HG03066 (cell line): ENCODE measurements around the gene BOLA2B.
"Not testable (repeated sequence)": the region's sequence is repeated elsewhere in the genome, so short reads cannot be mapped to it uniquely, and the experiment has no call there.

ENCODE experiments used
- ATAC-seq: cut with Tn5 transposase; IDR thresholded peaks from one replicate; pipeline ENCODE4 v1.9.1; 2021; ENCODE audit warnings: low read depth; ENCODE audit not compliant: unreplicated experiment

The BOLA2B gene

GRCh38 chr16:30184891-30185682 lies 8.4 kb downstream of the BOLA2B start:
- no peak for ATAC-seq

DNA sequence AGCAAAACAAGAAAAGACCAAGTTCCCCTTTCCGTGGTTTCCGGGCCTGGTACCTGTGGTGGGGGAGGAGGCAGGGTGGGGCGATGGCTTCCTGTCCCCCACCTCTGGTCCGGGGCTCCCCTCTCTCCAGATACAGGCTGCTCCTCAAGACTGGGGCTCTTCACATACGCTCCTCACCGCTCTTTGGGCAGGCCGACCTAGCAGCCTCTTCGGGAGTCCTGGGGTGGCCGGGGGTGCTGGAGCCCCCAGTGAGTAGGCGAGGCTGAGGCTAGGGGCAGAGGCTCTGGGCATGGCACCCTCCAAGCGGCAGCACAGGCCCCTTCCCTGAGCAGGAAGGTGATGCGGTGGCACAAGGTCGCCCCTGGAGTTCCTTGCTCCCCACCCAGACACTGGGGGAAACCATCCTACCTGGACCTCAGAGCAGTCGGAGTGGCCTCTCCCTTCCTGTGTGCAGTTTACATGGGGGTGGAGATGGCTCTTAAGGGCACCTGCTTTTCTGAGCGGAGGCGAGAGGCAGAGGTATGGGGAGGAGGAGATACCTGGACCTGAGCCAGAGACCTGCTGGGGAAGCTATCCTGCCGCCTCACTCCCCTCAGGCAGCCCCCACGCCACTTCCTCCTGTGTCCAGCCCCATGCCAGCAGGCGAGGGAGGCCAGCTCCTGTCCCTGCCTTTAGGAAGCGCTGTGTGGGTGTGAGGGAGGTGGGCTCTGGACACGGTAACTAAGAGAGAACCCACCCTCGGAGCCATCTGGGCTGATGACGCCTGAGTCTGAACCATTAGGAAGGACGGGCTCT lies 9.2 kb downstream of the BOLA2B start:
- peak; percentile 40 for ATAC-seq

DNA sequence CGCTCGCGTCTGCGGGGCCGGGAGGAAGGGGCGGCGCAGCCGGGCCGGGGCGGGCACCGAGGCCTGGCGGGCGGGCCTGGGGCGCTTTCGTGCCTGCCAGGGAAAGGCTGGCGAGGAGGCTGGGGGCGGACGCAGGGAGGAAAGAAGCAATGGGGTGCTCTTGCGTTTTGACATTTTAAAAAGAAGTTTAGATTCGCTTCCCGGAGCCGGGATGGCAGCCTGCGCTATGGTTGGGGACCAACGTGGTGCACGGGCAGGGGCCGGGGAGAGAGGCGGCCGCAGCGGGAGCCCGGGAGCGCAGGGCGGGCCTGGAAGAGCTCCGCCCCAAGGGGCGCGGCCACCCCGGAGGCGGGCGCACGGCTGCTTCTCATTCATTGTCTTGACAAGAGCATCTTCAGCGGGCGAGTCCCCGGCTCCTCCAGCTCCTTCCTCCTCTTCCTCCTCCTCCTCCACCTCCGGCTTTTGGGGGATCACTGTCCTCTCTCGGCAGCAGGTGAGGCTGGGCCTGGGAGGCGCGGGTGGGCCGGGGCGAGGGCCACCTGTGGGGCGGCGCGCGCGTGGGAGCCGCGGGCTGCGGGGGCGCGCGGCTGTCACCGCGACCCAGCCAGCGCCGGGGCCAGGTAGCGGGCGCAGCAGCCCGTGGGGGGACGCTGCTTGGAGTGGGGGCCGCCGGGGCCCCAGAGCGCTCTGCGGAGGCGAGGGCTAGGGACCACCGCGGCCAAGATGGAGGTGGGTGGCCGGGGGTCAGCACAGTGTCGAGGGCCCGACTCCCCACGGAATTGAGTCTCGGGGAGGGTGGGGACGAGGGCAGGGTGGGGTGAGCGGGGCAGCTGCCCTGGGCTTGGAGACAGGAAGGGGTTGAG lies 10.0 kb downstream of the BOLA2B start, which contains the start of gene CORO1A:
TSS of gene CORO1A (plus strand) at position 370 of the 863 bp plus-strand sequence. CDS start 1,608 bp downstream, outside the sequence.
- ATAC-seq = peak; percentile 42

GRCh38 chr16:30180741-30181140 lies 12.7 kb downstream of the BOLA2B start:
- ATAC-seq = no peak

GRCh38 chr16:30179931-30180330 lies 13.5 kb downstream of the BOLA2B start:
- no peak for ATAC-seq

DNA sequence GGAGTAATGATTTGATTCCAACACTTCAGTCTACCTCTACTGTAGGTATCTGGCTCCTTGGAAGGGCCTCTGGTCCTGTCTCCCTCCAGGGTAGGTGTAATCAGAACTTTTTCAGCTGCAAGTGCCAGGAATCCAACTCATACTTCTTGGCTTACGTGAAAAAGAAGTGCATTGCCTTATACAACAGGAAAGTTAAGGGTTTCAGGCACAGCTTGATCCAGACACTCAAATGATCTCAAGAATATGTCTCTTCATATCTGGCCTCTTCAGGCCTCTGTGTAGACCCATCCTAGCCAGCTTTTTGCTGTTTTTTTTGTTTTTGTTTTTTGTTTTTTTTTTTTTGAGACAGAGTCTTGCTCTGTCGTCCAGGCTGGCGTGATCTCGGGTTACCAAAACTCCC lies 14.3 kb downstream of the BOLA2B start:
- ATAC-seq = no peak

DNA sequence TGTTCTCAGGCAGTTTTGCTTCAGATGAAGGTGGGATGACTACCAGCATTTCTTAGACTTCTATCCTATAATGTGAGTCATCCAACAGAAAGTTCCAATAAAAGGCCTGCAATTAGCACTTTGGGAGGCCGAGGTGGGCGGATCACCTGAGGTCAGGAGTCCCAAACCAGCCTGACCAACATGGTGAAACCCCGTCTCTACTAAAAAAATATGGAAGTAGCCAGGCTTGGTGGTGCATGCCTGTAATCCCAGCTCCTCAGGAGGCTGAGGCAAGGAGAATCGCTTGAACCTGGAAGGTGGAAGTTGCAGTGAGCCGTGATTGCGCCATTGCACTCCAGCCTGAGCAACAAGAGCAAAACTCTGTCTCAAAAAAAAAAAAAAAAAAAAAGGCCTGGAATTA lies 16.6 kb downstream of the BOLA2B start:
- ATAC-seq = not testable (repeated sequence)

GRCh38 chr16:30173054-30173453 lies 20.4 kb downstream of the BOLA2B start:
- ATAC-seq = no peak

- ATAC-seq = not testable (repeated sequence)
Observed at GRCh38 chr16:30170145-30170544, 23.3 kb downstream of the BOLA2B start.

DNA sequence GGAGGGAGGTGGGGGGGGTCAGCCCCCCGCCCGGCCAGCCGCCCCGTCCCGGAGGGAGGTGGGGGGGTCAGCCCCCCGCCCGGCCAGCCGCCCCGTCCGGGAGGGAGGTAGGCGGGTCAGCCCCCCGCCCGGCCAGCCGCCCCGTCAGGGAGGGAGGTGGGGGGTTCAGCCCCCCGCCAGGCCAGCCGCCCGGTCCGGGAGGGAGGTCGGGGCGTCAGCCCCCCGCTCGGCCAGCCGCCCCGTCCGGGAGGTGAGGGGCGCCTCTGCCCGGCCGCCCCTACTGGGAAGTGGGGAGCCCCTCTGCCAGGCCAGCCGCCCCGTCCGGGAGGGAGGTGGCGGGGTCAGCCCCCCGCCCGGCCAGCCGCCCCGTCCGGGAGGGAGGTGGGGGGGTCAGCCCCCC lies 24.1 kb downstream of the BOLA2B start:
- ATAC-seq = not testable (repeated sequence)

GRCh38 chr16:30168746-30169145 lies 24.7 kb downstream of the BOLA2B start:
- not testable (repeated sequence) for ATAC-seq

DNA sequence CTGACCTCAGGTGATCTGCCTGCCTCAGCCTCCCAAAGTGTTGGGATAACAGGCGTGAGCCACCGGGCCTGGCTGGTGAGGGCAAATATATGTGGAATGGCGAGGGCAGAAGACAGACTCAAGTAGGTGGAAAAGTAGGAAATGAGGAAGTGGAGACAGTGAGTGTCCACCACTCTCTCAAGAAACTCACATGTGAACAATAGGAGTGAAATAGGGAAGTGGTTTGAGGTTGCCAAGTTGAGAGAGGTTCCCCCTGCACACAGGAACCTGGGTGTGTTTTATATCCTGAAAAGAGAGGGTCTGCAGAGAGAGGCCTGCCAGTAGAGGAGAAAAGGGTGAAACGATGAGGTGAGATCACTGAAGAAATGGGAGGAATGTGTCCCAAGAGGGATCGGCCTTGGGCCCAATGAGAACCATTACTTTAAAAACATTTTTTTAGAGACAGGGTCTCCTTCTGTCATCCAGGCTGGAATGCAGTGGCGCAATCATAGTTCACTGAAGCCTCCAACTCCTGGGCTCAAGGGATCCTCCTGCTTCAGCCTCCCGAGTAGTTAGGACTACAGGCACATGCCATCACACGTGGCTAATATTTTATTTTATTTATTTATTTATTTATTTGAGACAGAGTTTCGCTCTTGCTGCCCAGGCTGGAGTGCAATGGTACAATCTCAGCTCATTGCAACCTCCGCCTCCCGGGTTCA lies 27.1 kb downstream of the BOLA2B start:
- ATAC-seq = peak; percentile 54

GRCh38 chr16:30163538-30163937 lies 29.9 kb downstream of the BOLA2B start:
- no peak for ATAC-seq

GRCh38 chr16:30157214-30157613 lies 36.3 kb downstream of the BOLA2B start:
- ATAC-seq = no peak

DNA sequence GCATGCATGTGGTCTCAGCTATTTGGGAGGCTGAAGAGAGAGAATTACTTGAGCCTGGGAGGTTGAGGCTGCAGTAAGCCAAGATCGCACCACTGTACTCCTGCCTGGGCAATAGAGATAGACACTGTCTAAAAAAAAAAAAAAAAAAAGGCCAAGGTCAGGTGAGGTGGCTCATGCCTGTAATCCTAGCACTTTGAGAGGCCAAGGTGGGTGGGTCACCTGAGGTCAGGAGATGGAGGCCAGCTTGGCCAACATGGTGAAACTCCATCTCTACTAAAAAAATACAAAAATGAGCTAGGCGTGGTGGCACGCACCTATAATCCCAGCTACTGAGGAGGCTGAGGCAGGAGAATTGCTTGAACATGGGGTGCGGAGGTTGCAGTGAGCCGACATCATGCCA lies 38.3 kb downstream of the BOLA2B start:
- ATAC-seq = no peak

DNA sequence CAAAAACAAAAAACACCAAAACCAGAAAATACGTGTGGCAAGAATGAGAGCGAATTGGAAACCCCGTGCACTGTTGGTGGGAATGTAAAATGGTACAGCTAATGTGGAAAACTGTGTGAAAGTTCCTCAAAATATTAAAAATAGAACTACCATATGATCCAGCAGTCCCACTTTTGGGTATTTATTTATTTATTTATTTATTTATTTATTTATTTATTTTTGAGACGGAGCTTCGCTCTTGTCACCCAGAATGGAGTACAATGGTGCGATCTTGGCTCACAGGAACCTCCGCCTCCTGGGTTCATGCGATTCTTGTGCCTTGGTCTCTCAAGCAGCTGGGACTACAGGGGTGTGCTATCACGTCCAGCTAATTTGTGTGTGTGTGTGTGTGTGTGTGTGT lies 40.9 kb downstream of the BOLA2B start:
- ATAC-seq = no peak

GRCh38 chr16:30151091-30151490 lies 42.4 kb downstream of the BOLA2B start:
- no peak for ATAC-seq

GRCh38 chr16:30149250-30149930 lies 44.1 kb downstream of the BOLA2B start:
- no peak for ATAC-seq

GRCh38 chr16:30147843-30148510 lies 45.5 kb downstream of the BOLA2B start:
- ATAC-seq = no peak
